ENCODE measurements around the gene OR51D1. TPM values are rescaled to one million over a fixed set of nuclear protein-coding genes. Genes with fewer than 3 reads are reported as not detected.

The OR51D1 gene
- total RNA-seq, 1 experiment from 2014 or later, result not detected

DNA sequence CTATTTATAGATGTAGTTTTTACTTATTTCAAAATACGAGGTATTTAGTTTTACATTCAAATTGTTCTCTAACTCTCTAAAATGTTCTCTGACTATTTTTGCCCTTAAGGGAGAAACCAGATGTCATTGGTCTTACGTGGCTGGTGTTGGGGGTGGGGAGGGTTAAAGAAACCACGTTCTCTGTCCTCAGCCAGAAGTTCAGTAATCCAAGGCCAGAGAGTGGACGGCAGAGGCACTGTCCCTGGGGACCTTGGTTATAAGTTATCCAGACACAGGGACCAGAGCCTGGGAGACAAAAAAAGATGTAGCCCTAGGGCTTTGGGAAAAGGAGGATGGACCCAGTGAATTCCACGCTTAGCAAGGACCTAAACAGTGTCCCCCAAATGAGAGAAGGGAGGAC is 5.8 kb downstream of the OR51D1 start:
- H3K4ac ChIP-seq (ENCODE audit: low read depth, low read length), result no peak overlapping the region
- Mint-ChIP-seq H3K27me3 (ENCODE audit: low read depth) (peaks cover 1% of the 10 kb centered on the region), H3K9me3 (no peaks in the 10 kb centered on the region), H3K4me1 (peaks cover 3 to 11% of the 10 kb centered on the region in 2 experiments; a peak in 3 of 4 replicates), H3K36me3 (ENCODE audit: insufficient read depth in 1 of 3, low read depth in 3 of 3) (no peaks in the 10 kb centered on the region), H3K27ac (no peak overlapping the region), H3K4me3 (no peak overlapping the region)
- H3K4me1 ChIP-seq (ENCODE audit: insufficient read depth, low read length), result no peaks in the 10 kb centered on the region
- no peak overlapping the region for H3K9ac ChIP-seq (ENCODE audit: extremely low read depth, insufficient read length, low read length)
- no peak overlapping the region for H3T11ph ChIP-seq (ENCODE audit: low read length)
- no peak overlapping the region for H2AK5ac ChIP-seq (ENCODE audit: insufficient read length, low read length)
- no peaks in the 10 kb centered on the region for H3K23me2 ChIP-seq (ENCODE audit: insufficient read length, low read depth, low read length, poor library complexity, severe bottlenecking)
- no peaks in the 10 kb centered on the region for H3K79me2 ChIP-seq (ENCODE audit: insufficient read depth, low read length)
- no peak overlapping the region for H3K18ac ChIP-seq (ENCODE audit: insufficient read length, low read depth, low read length)
- H3K14ac ChIP-seq (ENCODE audit: insufficient read depth, low read length), result no peak overlapping the region
- no peaks in the 10 kb centered on the region for H3K79me1 ChIP-seq (ENCODE audit: insufficient read depth, low read depth, low read length, poor library complexity, severe bottlenecking)
- H2BK120ac ChIP-seq (ENCODE audit: low read depth, low read length, poor library complexity, severe bottlenecking), result no peak overlapping the region
- no peak overlapping the region for H3K23ac ChIP-seq (ENCODE audit: insufficient read length, low read depth, low read length)
- H4K91ac ChIP-seq (ENCODE audit: insufficient read length, low read depth, low read length), result no peak overlapping the region
- no peak for DNase-seq
- no peak overlapping the region for H3K4me2 ChIP-seq (ENCODE audit: insufficient read depth, insufficient read length, low read length)
- H4K5ac ChIP-seq (ENCODE audit: insufficient read length, low read depth, low read length), result no peak overlapping the region
- no peaks in the 10 kb centered on the region for H3K9me3 ChIP-seq (ENCODE audit: control insufficient read depth, low read depth, low read length)
- H3K27ac ChIP-seq (ENCODE audit: insufficient read length, low read depth, low read length), result no peak overlapping the region
- H2BK12ac ChIP-seq (ENCODE audit: insufficient read length, low read depth, low read length), result no peak overlapping the region
- no peak overlapping the region for H2AFZ ChIP-seq (ENCODE audit: low read length)
- no CpG with 5 or more reads among the region's 5 CpGs for WGBS (ENCODE audit: extremely low coverage, insufficient read length, low lambda C conversion rate)
- no peak overlapping the region for H2BK15ac ChIP-seq (ENCODE audit: low read depth, low read length)
- TF ChIP-seq, protein P1, sequence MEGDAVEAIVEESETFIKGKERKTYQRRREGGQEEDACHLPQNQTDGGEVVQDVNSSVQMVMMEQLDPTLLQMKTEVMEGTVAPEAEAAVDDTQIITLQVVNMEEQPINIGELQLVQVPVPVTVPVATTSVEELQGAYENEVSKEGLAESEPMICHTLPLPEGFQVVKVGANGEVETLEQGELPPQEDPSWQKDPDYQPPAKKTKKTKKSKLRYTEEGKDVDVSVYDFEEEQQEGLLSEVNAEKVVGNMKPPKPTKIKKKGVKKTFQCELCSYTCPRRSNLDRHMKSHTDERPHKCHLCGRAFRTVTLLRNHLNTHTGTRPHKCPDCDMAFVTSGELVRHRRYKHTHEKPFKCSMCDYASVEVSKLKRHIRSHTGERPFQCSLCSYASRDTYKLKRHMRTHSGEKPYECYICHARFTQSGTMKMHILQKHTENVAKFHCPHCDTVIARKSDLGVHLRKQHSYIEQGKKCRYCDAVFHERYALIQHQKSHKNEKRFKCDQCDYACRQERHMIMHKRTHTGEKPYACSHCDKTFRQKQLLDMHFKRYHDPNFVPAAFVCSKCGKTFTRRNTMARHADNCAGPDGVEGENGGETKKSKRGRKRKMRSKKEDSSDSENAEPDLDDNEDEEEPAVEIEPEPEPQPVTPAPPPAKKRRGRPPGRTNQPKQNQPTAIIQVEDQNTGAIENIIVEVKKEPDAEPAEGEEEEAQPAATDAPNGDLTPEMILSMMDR (conservative IDR thresholded peaks at IDR 0.05), result no peak
- no peaks in the 10 kb centered on the region for H4K20me1 ChIP-seq (ENCODE audit: control insufficient read depth, insufficient read depth, insufficient read length)
- H3K27me3 ChIP-seq (ENCODE audit: insufficient read depth, low read length), result no peaks in the 10 kb centered on the region
- no peak overlapping the region for H3K56ac ChIP-seq (ENCODE audit: insufficient read length, low read depth, low read length)
- no peak overlapping the region for H2BK20ac ChIP-seq (ENCODE audit: low read depth, low read length, poor library complexity, severe bottlenecking)
- H2BK5ac ChIP-seq (ENCODE audit: insufficient read length, low read length), result no peak overlapping the region
- no peak overlapping the region for H4K8ac ChIP-seq (replicated peaks; ENCODE audit: insufficient read length, low read depth, low read length)
